GM12872 (cell line): ENCODE measurements around the gene COL10A1.

Experiments
- TF ChIP-seq, protein P1 (sequence below): IDR thresholded peaks from 3 replicates; pipeline ENCODE4 v1.5.1; 2011; ENCODE audit warnings: low read depth, mild to moderate bottlenecking, low read length, moderate library complexity; ENCODE audit not compliant: insufficient read depth

COL10A1 gene

DNA sequence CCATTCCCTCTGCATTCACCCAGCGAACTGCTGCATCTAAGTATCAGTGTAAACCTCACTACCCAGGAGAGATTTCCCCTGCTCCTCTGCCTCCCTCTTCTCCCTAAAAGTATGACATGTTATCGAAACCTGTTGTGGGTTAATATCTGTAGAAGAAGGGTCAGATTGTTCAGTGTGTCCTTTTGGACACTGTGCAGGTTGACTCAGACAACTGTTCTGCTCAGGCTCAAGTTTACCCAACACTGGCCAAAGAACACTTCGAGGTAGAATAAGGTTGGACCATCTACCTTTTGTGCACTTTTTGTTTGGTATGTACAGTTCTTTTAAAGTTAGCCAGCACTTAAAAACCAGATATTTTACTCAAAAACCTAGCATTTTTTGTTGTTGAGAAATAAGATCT lies 20.7 kb downstream of the COL10A1 start:
- TF ChIP-seq, protein P1, sequence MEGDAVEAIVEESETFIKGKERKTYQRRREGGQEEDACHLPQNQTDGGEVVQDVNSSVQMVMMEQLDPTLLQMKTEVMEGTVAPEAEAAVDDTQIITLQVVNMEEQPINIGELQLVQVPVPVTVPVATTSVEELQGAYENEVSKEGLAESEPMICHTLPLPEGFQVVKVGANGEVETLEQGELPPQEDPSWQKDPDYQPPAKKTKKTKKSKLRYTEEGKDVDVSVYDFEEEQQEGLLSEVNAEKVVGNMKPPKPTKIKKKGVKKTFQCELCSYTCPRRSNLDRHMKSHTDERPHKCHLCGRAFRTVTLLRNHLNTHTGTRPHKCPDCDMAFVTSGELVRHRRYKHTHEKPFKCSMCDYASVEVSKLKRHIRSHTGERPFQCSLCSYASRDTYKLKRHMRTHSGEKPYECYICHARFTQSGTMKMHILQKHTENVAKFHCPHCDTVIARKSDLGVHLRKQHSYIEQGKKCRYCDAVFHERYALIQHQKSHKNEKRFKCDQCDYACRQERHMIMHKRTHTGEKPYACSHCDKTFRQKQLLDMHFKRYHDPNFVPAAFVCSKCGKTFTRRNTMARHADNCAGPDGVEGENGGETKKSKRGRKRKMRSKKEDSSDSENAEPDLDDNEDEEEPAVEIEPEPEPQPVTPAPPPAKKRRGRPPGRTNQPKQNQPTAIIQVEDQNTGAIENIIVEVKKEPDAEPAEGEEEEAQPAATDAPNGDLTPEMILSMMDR = no peak

- TF ChIP-seq, protein P1 = no peak
These were observed 21.3 kb downstream of the COL10A1 start for GRCh38 chr6:116104636-116105035.

GRCh38 chr6:116102873-116103272 lies 23.1 kb downstream of the COL10A1 start:
- TF ChIP-seq, protein P1 = no peak

DNA sequence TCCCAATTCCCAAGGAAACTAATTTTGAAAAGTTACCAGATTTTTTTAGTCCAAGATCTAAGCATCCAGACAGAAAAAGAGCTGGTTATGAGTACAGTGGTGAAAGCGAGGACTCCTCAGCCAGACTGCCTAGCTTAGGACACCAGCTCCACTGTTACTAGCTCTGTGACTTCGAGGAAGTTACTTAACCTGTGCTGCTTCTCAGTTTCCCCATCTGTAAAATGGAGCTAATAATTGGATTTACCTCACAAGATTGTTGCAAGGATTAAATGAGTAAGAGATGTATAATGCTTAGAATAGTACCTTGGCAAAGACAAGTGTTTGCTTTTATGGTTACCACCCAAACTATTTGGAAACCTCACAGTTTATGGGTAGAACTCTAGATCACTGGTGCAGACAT lies 24.1 kb downstream of the COL10A1 start:
- TF ChIP-seq, protein P1 = no peak

DNA sequence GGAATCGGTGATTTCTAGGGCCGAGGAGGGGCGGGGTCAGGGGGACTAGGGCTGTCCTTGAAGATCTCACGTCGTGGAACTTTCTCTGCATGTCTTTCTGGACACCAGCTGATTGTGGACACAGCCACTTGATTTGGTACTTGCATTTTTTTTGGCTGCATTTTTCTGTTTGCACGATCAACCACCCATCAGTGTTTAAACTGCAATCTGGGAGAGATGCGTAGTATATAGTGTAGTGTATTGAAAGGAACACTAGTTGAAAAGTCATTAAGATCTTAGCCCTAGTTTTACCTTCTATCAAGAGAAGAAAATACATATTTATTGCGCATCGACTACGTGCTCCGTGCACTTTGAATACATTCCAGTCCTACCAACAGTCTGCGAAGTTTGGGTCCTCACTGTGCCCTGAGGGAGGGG lies 24.6 kb downstream of the COL10A1 start:
- TF ChIP-seq, protein P1 = no peak

DNA sequence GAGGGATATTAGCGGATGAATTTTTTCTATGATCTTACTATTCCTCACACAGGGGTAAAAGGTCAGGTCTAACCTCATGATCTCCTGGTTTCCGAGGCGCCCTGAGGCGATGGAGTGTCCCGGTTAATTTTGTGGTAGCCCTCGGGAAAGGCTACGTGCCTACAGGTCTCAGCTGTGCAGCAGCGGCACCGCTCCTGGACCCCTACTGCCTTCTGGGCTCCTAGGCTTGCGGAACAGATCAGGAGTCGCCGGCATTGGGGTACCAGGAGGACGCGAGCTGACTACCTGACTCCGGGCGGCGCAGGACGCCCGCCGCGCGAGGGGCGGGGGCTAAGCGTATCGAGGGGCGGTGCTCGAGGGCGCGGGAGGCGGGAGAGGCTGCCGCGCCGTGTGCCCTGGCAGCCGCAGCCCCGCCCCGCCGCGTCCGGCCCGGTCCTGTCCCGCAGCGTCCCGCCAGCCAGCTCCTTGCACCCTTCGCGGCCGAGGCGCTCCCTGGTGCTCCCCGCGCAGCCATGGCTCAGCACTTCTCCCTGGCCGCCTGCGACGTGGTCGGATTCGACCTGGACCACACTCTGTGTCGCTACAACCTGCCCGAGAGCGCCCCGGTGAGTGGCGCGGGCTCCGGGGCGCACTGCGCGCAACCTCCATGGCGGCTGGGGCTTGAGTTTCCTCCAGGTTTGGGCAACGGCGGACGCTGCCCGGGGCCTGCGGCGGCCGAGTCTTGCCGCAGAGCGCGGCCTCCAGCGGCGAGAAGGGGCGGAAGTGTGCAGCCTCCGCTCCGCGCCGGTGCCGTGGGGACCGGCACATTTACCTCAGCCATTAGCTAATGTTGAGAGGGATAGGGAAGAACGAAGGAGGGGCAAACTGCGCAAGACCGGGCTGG lies 25.3 kb downstream of the COL10A1 start, which contains the start of gene NT5DC1:
Gene NT5DC1 (plus strand): TSS at position 435 of the 883 bp plus-strand sequence. CDS start 78 bp downstream, at position 513.
- TF ChIP-seq, protein P1 = peak; percentile 46

DNA sequence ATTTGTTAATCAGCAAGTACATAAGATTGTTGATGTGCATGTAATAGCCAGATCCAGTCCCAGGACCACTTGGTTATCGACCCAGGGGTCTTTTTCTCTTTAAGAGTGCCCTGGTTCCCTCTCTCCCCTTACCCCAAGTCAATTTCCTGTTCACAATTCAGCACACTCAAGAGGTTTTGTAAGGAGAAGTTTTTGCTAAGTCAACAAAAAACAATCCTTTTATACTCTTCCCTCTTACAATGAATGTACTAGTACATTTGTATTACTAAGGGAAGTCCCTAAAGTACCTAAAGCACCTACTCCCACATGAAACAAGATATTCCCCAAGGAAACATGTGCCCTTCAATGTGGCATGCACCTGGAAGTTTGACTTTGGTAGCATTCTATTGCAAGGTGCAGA lies 26.9 kb downstream of the COL10A1 start:
- TF ChIP-seq, protein P1 = no peak
